ENCODE measurements around the gene P2RY2. TPM values are rescaled to one million over a fixed set of nuclear protein-coding genes. Genes with fewer than 3 reads are reported as not detected.

The P2RY2 gene
- total and polyA plus RNA-seq, 7 donors = 0.16 to 6.2 (median 3.6) TPM; not detected in 3

GRCh38 chr11:73217131-73217809 is 811 bp upstream of the P2RY2 start:
- peak overlapping the region in 1 of 4 donors; percentile 53 for H3K4me3 ChIP-seq
- 92 to 94% methylated on average over 15 of the region's 15 CpGs for WGBS, 2 donors
- no peaks in the 10 kb centered on the region for H3K36me3 ChIP-seq
- DNase-seq = peak; percentile 62
- H3K27me3 ChIP-seq = peaks cover 0 to 21% (median 20%) of the 10 kb centered on the region in 3 donors
- no peak overlapping the region for H3K27ac ChIP-seq
- peaks cover 0 to 15% (median 12%) of the 10 kb centered on the region in 4 donors for H3K4me1 ChIP-seq
- no peaks in the 10 kb centered on the region for H3K9me3 ChIP-seq
- TF ChIP-seq POLR2AphosphoS5 (IDR thresholded peaks at IDR 0.05) = no peak
- no peak for TF ChIP-seq CTCF (IDR thresholded peaks at IDR 0.05)
- no peak for TF ChIP-seq POLR2A (IDR thresholded peaks at IDR 0.05)
- no peak for TF ChIP-seq EP300 (IDR thresholded peaks at IDR 0.05)
- intact Hi-C loops (cut with DNase I) = no loop called here

GRCh38 chr11:73217810-73218105 is 323 bp upstream of the P2RY2 start:
- no peak for DNase-seq
- Histone ChIP-seq H3K4me1 (peaks cover 0 to 15% (median 12%) of the 10 kb centered on the region in 4 donors), H3K27me3 (peaks cover 0 to 21% (median 20%) of the 10 kb centered on the region in 3 donors), H3K27ac (peak overlapping the region in 1 of 4 donors; percentile 14), H3K36me3 (no peaks in the 10 kb centered on the region), H3K4me3 (peak overlapping the region in 3 of 4 donors; percentile 46 to 53 (median 53)), H3K9me3 (no peaks in the 10 kb centered on the region)
- intact Hi-C loops (cut with DNase I) = no loop called here
- TF ChIP-seq POLR2A (IDR thresholded peaks at IDR 0.05) (no peak), CTCF (IDR thresholded peaks at IDR 0.05) (no peak), POLR2AphosphoS5 (IDR thresholded peaks at IDR 0.05) (no peak), EP300 (IDR thresholded peaks at IDR 0.05) (no peak)
- 27 to 51% methylated on average over 14 of the region's 14 CpGs for WGBS, 2 donors

GRCh38 chr11:73218830-73219215 is 742 bp downstream of the P2RY2 start:
- H3K4me3 ChIP-seq = peak overlapping the region in 3 of 4 donors; percentile 46 to 53 (median 53)
- WGBS, 2 donors = 31 to 49% methylated on average over 9 of the region's 9 CpGs
- no peak overlapping the region for H3K27ac ChIP-seq
- H3K27me3 ChIP-seq = peaks cover 0 to 21% (median 20%) of the 10 kb centered on the region in 3 donors
- intact Hi-C loops (cut with DNase I) = no loop called here
- no peak for TF ChIP-seq POLR2AphosphoS5 (IDR thresholded peaks at IDR 0.05)
- TF ChIP-seq CTCF (IDR thresholded peaks at IDR 0.05) = no peak
- TF ChIP-seq POLR2A (IDR thresholded peaks at IDR 0.05) = no peak
- no peak for TF ChIP-seq EP300 (IDR thresholded peaks at IDR 0.05)
- peaks cover 0 to 15% (median 12%) of the 10 kb centered on the region in 4 donors for H3K4me1 ChIP-seq
- no peaks in the 10 kb centered on the region for H3K36me3 ChIP-seq
- H3K9me3 ChIP-seq = no peaks in the 10 kb centered on the region
- DNase-seq = peak; percentile 55

- peak; percentile 52 for DNase-seq
- WGBS, 2 donors = 88 to 93% methylated on average over 6 of the region's 6 CpGs
- no peak overlapping the region for H3K27ac ChIP-seq
These were observed 1.6 kb downstream of the P2RY2 start for GRCh38 chr11:73219396-73220285.

More at GRCh38 chr11:73219396-73220285, 1.6 kb downstream of the P2RY2 start:
- Histone ChIP-seq H3K9me3 (no peaks in the 10 kb centered on the region), H3K27me3 (peaks cover 0 to 21% (median 20%) of the 10 kb centered on the region in 3 donors), H3K4me3 (no peak overlapping the region), H3K4me1 (peaks cover 0 to 15% (median 12%) of the 10 kb centered on the region in 4 donors), H3K36me3 (no peaks in the 10 kb centered on the region)
- intact Hi-C loops (cut with DNase I) = no loop called here
- TF ChIP-seq CTCF (IDR thresholded peaks at IDR 0.05) (no peak), POLR2A (IDR thresholded peaks at IDR 0.05) (no peak), EP300 (IDR thresholded peaks at IDR 0.05) (no peak), POLR2AphosphoS5 (IDR thresholded peaks at IDR 0.05) (no peak)

All from sigmoid colon (tissue), 7 donors.